Urothelium cell line (cell line): ENCODE results near the gene ANO2.
"Not testable (repeated sequence)": the region's sequence is repeated elsewhere in the genome, so short reads cannot be mapped to it uniquely, and the experiment has no call there.

Experiments
- DNase-seq: peaks from one replicate; pipeline ENCODE4 v3.0.0; 2011; ENCODE audit warnings: low spot score, mixed read lengths
- FAIRE-seq: peaks from 2 replicates; lab custom pipeline; 2011; peaks lifted over from hg19 to GRCh38; lab: Jason Lieb, UNC

The ANO2 gene

GRCh38 chr12:5565933-5566599, 379.0 kb downstream of the ANO2 start:
- DNase-seq (no peak), FAIRE-seq (peak; percentile 52)

GRCh38 chr12:5562581-5562980, 382.5 kb downstream of the ANO2 start:
- DNase-seq, result no peak
- no peak for FAIRE-seq

- peak; percentile 73 for FAIRE-seq
- DNase-seq, result no peak
Measured at GRCh38 chr12:5561846-5562245, 383.2 kb downstream of the ANO2 start.

GRCh38 chr12:5561057-5561456, 384.0 kb downstream of the ANO2 start:
- DNase-seq (no peak), FAIRE-seq (peak; percentile 84)

- DNase-seq (no peak), FAIRE-seq (no peak)
Measured at GRCh38 chr12:5560265-5560664, 384.8 kb downstream of the ANO2 start.

GRCh38 chr12:5557906-5558305, 387.2 kb downstream of the ANO2 start:
- DNase-seq, result no peak
- FAIRE-seq, result no peak

GRCh38 chr12:5556946-5557673, 387.9 kb downstream of the ANO2 start:
- FAIRE-seq (peak; percentile 74), DNase-seq (no peak)

GRCh38 chr12:5556033-5556614, 388.9 kb downstream of the ANO2 start:
- FAIRE-seq (no peak), DNase-seq (peak; percentile 58)

GRCh38 chr12:5554711-5555110, 390.3 kb downstream of the ANO2 start:
- FAIRE-seq, result no peak
- DNase-seq, result peak; percentile 36

- DNase-seq (no peak), FAIRE-seq (no peak)
Measured at GRCh38 chr12:5549011-5549410, 396.0 kb downstream of the ANO2 start.

GRCh38 chr12:5548152-5548943, 396.7 kb downstream of the ANO2 start:
- DNase-seq, result no peak
- no peak for FAIRE-seq

GRCh38 chr12:5546616-5547015, 398.4 kb downstream of the ANO2 start:
- FAIRE-seq, result no peak
- no peak for DNase-seq

- FAIRE-seq (peak; percentile 9), DNase-seq (no peak)
Measured at GRCh38 chr12:5537771-5538170, 407.3 kb downstream of the ANO2 start.

- not testable (repeated sequence) for FAIRE-seq, DNase-seq
Measured at GRCh38 chr12:5537026-5537615, 407.9 kb downstream of the ANO2 start.

GRCh38 chr12:5535541-5535940, 409.5 kb downstream of the ANO2 start:
- no peak for FAIRE-seq
- no peak for DNase-seq

- FAIRE-seq, result peak; percentile 93
- DNase-seq, result no peak
Measured at GRCh38 chr12:5534426-5535199, 410.4 kb downstream of the ANO2 start.

GRCh38 chr12:5533368-5533767, 411.7 kb downstream of the ANO2 start:
- peak; percentile 80 for FAIRE-seq
- no peak for DNase-seq

- DNase-seq (no peak), FAIRE-seq (peak; percentile 56)
Measured at GRCh38 chr12:5525783-5526367, 419.2 kb downstream of the ANO2 start.

- no peak for DNase-seq
- no peak for FAIRE-seq
Measured at GRCh38 chr12:5524769-5525436, 420.2 kb downstream of the ANO2 start.
